ENCODE data around the gene ATP9A. TPM values are rescaled to one million over a fixed set of nuclear protein-coding genes. Genes with fewer than 3 reads are reported as not detected.

Gene ATP9A
- total RNA-seq, 4 donors from 2014 or later, result 14.8 to 23.7 (median 18.7) TPM

GRCh38 chr20:51628533-51629398 is 139.4 kb downstream of the ATP9A start:
- DNase-seq (ENCODE audit: low spot score in 2 of 2), result no peak
- Histone ChIP-seq H3K27ac (no peak overlapping the region), H3K9me3 (no peaks in the 10 kb centered on the region), H3K36me3 (no peaks in the 10 kb centered on the region), H3K4me3 (no peak overlapping the region), H3K27me3 (no peaks in the 10 kb centered on the region), H3K4me1 (peaks cover 23% of the 10 kb centered on the region)
- TF ChIP-seq POLR2A (IDR thresholded peaks at IDR 0.05) (no peak), POLR2AphosphoS5 (IDR thresholded peaks at IDR 0.05) (no peak), CTCF (IDR thresholded peaks at IDR 0.05) (no peak), EP300 (IDR thresholded peaks at IDR 0.05) (no peak)
- WGBS, result 86% methylated on average over 8 of the region's 8 CpGs

- H3K36me3 ChIP-seq, result no peaks in the 10 kb centered on the region
- WGBS, result 92% methylated on average over 10 of the region's 10 CpGs
- DNase-seq (ENCODE audit: low spot score in 2 of 2), result no peak
These were observed 140.6 kb downstream of the ATP9A start for GRCh38 chr20:51627586-51627985.

GRCh38 chr20:51625105-51625504 is 143.1 kb downstream of the ATP9A start:
- TF ChIP-seq CTCF (IDR thresholded peaks at IDR 0.05) (no peak), POLR2A (IDR thresholded peaks at IDR 0.05) (no peak), EP300 (IDR thresholded peaks at IDR 0.05) (no peak), POLR2AphosphoS5 (IDR thresholded peaks at IDR 0.05) (no peak)
- Histone ChIP-seq H3K27ac (no peak overlapping the region), H3K27me3 (no peaks in the 10 kb centered on the region), H3K9me3 (no peaks in the 10 kb centered on the region), H3K36me3 (peaks cover 5% of the 10 kb centered on the region), H3K4me3 (no peak overlapping the region), H3K4me1 (no peaks in the 10 kb centered on the region)
- 90% methylated on average over 9 of the region's 14 CpGs for WGBS
- DNase-seq (ENCODE audit: low spot score in 2 of 2), result no peak

More at GRCh38 chr20:51627586-51627985, 140.6 kb downstream of the ATP9A start:
- Histone ChIP-seq H3K27ac (no peak overlapping the region), H3K4me1 (peaks cover 23% of the 10 kb centered on the region), H3K27me3 (no peaks in the 10 kb centered on the region), H3K4me3 (no peak overlapping the region), H3K9me3 (no peaks in the 10 kb centered on the region)
- TF ChIP-seq POLR2A (IDR thresholded peaks at IDR 0.05), result no peak
- no peak for TF ChIP-seq CTCF (IDR thresholded peaks at IDR 0.05)
- TF ChIP-seq POLR2AphosphoS5 (IDR thresholded peaks at IDR 0.05), result no peak
- no peak for TF ChIP-seq EP300 (IDR thresholded peaks at IDR 0.05)

GRCh38 chr20:51624157-51624731 is 143.9 kb downstream of the ATP9A start:
- H3K4me3 ChIP-seq, result no peak overlapping the region
- no peak for TF ChIP-seq POLR2A (IDR thresholded peaks at IDR 0.05)
- peak; percentile 18 to 56 for TF ChIP-seq CTCF (IDR thresholded peaks at IDR 0.05)
- no peak for TF ChIP-seq POLR2AphosphoS5 (IDR thresholded peaks at IDR 0.05)
- H3K36me3 ChIP-seq, result peaks cover 5% of the 10 kb centered on the region
- no peak overlapping the region for H3K27ac ChIP-seq
- H3K9me3 ChIP-seq, result no peaks in the 10 kb centered on the region
- H3K27me3 ChIP-seq, result no peaks in the 10 kb centered on the region
- WGBS, result 77% methylated on average over 7 of the region's 17 CpGs
- no peak for DNase-seq (ENCODE audit: low spot score in 2 of 2)
- H3K4me1 ChIP-seq, result no peaks in the 10 kb centered on the region

GRCh38 chr20:51623255-51623654 is 144.9 kb downstream of the ATP9A start:
- 96% methylated on average over 9 of the region's 9 CpGs for WGBS
- no peak for DNase-seq (ENCODE audit: low spot score in 2 of 2)
- Histone ChIP-seq H3K4me3 (no peak overlapping the region), H3K9me3 (no peaks in the 10 kb centered on the region), H3K36me3 (peaks cover 11% of the 10 kb centered on the region), H3K27ac (no peak overlapping the region), H3K27me3 (no peaks in the 10 kb centered on the region), H3K4me1 (no peaks in the 10 kb centered on the region)
- TF ChIP-seq CTCF (IDR thresholded peaks at IDR 0.05) (no peak), POLR2A (IDR thresholded peaks at IDR 0.05) (no peak), EP300 (IDR thresholded peaks at IDR 0.05) (no peak), POLR2AphosphoS5 (IDR thresholded peaks at IDR 0.05) (no peak)
